Measurements from ENCODE around the gene XPR1.

- no peak for TF ChIP-seq CTCF (conservative IDR thresholded peaks at IDR 0.05; ENCODE audit: low read depth, low read length)
- no peak for TF ChIP-seq EZH2 (IDR thresholded peaks at IDR 0.05; ENCODE audit: borderline replicate concordance, low read depth, low read length, poor library complexity, severe bottlenecking)
Observed at GRCh38 chr1:180791806-180792205, 160.0 kb downstream of the XPR1 start.
